GM21447 (cell line): ENCODE measurements around the gene PCBD2.
"Not testable (repeated sequence)": the region's sequence is repeated elsewhere in the genome, so short reads cannot be mapped to it uniquely, and the experiment has no call there.

ENCODE experiments used
- ATAC-seq: cut with Tn5 transposase; IDR thresholded peaks from one replicate; pipeline ENCODE4 v1.9.1; 2021; ENCODE audit not compliant: unreplicated experiment

The PCBD2 gene

DNA sequence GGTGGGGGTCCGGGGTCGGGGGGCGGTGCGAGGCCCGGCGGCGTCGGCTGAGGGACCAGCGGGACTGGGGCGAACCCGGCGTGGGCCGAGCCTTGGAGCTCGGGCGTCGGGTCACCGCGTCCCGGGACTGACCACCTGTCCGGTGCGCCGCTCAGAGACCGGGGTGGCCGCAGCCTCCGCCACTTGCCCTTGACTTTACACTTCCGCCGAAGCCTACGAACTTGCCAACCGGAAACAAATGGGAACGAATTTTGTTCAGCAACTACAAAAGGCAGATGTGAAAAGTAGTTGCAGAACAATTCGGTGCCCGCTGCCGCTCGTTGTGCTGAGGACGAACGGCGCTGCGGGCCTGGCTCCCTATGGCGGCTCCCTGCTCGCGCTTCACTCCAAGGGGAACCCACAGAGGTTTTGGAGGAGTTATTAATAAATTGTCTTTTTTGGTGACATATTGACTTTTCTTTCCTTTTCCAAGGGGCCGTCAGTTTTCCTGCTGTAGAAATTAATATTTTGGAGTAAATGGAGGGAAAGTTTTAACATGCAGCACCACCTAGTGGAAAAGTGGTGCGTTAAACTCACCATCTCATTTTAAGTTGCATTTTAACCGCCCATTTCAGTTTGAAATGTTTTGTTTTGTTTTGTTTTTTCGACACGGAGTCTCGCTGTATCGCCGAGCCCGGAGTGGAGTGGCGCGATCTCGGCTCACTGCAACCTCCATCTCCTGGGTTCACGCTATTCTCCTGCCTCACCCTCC, 490 bp downstream of the PCBD2 start:
- peak; percentile 32 for ATAC-seq

DNA sequence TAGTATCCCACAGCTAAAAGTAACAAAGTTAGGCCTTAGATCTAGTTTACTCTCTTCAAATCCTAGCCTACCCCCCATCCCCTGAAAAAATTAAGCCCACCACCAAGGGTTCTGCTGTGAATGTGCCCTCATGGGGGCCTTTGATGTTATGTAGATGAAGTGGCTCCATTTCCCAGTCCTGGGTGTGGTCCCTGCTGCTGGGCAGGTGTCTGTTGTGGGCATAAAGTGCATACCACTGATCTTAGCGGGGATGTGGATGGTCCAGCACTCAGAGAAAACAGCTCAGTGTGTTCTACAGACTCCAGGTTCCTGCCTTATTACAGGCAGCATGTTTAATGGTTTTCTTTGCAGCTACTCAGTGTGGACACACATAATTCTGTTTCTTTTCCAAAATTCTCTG, 1.9 kb downstream of the PCBD2 start:
- no peak for ATAC-seq

GRCh38 chr5:134910752-134911151, 5.8 kb downstream of the PCBD2 start:
- not testable (repeated sequence) for ATAC-seq

- ATAC-seq = no peak
Measured at GRCh38 chr5:134911285-134912206, 6.6 kb downstream of the PCBD2 start.

DNA sequence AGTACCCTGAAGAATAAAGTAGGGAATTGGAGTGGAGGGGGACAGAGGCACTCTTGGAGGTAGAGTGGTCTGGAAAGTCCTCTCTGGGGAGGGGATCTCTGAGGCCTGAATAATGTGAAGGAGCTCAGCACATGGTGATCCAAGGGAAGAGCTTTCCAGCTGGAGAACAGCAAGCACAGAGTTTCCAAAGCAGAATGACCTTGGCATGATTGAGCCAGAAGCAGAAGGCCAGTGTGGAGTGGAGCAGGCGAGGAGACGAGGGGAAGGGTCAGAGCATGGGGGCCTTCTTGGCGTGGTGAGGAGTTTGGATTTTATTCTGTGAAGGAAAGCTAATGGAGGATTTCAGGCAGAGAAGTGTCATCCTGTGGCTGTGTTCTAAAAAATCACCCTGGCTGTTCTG, 8.3 kb downstream of the PCBD2 start:
- no peak for ATAC-seq

- no peak for ATAC-seq
Measured at GRCh38 chr5:134913795-134914194, 8.9 kb downstream of the PCBD2 start.

GRCh38 chr5:134917070-134917815, 12.3 kb downstream of the PCBD2 start:
- no peak for ATAC-seq

DNA sequence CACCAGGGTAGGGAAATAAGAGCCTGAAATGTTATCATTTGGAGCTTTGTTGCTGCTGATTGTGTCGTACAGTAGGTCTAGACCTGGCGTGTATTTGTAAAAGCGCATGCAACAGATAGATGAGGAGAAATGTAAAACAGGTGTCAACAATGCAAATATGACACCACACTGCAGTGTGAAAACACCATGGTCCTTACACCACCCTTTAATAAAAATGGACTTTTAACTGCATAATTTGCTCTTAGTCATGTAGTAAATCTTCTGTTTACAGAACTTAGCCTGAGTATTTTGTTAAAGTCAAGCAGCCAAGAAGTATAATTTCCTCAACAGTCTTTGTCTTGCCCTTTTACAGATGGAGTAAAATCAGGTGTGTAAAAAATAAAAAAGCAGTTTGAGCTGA, 13.9 kb downstream of the PCBD2 start:
- ATAC-seq = no peak

GRCh38 chr5:134920848-134921575, 16.1 kb downstream of the PCBD2 start:
- ATAC-seq = no peak

- no peak for ATAC-seq
Measured at GRCh38 chr5:134932508-134932907, 27.6 kb downstream of the PCBD2 start.

DNA sequence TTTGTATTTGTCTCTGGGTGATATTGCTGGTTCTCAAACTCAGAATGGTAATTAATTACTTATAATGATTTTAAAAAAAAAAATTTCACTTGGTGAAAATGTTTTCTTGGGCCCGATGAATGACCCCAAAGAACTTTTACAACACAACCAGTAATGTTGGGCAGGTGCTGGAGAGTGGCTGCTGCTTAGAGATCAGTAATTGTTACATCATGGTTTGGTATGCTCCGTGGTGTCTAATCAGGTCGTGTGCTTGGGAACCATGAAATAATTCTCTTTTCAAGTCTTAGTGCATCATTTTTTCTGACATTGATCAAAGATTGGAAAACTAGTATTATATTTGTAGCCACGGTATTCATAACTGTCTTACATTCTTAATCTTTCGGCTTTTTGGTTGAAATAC, 29.3 kb downstream of the PCBD2 start:
- ATAC-seq = no peak

DNA sequence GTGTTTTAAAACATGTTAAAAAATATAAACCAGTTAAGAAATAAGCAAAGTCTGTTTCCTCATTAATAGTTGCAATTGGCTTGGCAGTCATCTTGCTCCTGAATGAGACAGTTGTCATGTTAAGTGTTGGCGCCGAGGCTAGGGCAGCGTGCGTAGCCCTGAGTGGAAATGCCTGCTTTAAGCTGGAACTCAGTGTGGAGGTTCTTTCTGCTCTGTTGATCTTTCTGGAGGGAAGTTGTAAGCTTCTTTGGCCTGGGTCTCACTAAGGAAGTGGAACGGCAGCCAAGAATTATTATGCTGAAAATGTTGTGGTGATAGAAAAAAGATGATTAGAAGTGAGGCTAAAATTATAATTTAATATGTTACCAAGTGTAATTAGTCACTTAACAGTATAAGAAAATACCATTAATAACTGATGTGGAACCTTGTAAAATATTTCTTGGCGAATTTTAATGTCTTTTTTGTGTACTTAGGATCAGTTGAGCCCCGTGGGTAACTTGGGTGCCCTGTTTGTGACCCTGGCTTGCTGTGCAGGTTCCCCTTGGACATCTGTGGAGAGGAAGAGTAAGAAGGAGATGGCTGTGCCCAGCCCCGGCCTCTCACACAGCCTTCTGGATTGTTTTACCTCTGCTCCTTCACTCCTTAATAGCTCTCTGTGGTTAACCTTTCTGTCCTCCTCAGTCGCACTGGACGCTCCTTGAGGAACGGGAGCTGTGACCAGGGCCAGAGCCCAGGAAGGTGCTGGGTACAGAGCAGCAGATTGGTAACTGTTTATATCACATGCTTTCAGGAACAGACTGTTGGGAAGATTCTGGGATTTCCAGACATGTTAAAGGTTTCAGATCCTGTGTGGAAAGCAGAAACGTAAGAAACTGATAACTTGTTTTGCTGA, 31.0 kb downstream of the PCBD2 start:
- ATAC-seq = no peak

- ATAC-seq = no peak
Measured at GRCh38 chr5:134937526-134937925, 32.6 kb downstream of the PCBD2 start.

GRCh38 chr5:134938030-134938429, 33.1 kb downstream of the PCBD2 start:
- ATAC-seq = no peak

- no peak for ATAC-seq
Measured at GRCh38 chr5:134939500-134939899, 34.6 kb downstream of the PCBD2 start.

DNA sequence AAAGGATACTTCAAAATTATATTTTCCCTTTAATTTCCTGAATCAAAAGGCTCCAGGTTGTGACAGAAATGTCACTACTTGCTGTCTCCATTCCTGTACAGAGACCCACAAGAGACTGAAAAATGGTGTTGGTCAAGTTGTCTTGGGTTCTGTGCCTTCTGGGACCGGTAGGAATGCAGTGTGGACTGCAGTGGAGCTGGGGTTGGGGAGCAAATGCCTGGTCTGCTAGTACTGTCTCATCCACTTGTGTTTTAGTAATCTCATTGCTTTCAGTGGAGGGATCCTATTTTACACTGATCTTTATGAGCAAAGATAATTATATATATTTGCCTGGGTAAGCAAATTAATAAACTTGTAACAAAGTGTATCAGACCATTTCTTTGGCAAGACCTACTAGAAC, 38.6 kb downstream of the PCBD2 start:
- ATAC-seq = no peak

DNA sequence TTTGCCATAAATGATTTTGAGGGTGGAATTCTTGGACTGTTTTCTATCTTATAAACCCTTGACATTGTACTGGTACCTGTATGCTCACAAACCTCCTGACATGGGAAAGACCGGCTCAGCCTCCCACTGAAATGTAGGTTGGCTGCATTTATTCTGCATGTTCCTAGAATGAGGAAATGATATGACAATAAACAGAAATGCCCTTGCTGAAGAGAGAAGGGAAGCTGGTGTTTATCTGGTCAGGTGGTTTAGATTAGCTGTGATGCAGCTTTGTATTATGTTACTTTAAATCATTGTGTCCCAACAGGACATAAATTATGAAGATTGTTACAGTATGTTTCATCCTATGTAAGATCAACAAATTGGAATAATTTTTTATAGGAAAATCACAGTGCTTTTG, 39.7 kb downstream of the PCBD2 start:
- no peak for ATAC-seq

DNA sequence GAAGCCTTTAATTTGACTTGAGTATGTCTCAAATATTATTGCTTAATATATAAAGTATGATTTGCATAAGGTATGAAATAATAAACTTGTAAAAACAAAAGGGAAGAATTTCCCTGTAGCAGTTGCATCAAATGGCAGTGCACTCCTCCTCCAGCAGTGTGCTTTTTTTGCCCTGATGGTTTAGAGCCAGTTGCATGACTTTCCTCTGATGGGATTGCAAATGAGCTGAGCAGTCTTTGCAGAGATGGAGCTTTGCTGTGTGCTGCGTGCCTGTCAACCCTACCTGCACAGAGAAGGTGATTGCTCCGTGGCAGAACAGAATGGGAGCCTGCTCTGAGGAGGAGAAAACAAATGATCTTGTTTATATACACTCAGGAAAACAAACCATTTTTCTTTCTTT, 40.1 kb downstream of the PCBD2 start:
- ATAC-seq = no peak

- no peak for ATAC-seq
Measured at GRCh38 chr5:134948911-134949310, 44.0 kb downstream of the PCBD2 start.

GRCh38 chr5:134949316-134949715, 44.4 kb downstream of the PCBD2 start:
- ATAC-seq = no peak
